Pancreas (tissue), 10 donors: ENCODE data around the gene LRRC55. TPM values are rescaled to one million over a fixed set of nuclear protein-coding genes. Genes with fewer than 3 reads are reported as not detected.

ENCODE experiments used
- ATAC-seq, 4 donors: fragments of 200-7000 bp; cut with Tn5 transposase; one replicate each; pipeline versions ENCODE4 v1.8.0 to v1.9.1; 2020; ENCODE audit warnings: mild to moderate bottlenecking in 4 of 4, moderate library complexity in 4 of 4
- DNase-seq, 6 donors: peaks; one replicate each; pipeline ENCODE4 v3.0.0-alpha.2; 2020
- FAIRE-seq: peaks from 2 replicates; lab custom pipeline; 2012; peaks lifted over from hg19 to GRCh38; lab: Jason Lieb, UNC
- H3K27ac ChIP-seq, 4 donors: fragments of 200-600 bp; sonication (generic); 1 replicate in 3 of 4; 2 replicates in 1 of 4; pipeline versions ENCODE4 v1.5.0 to v1.8.0; 2020
- H3K27me3 ChIP-seq, 4 donors: fragments of 200-600 bp; one replicate each; pipeline ENCODE4 v1.8.0; 2021
- H3K36me3 ChIP-seq, 3 donors: fragments of 200-600 bp; sonication (generic) in 1 of 3; one replicate each; pipeline versions ENCODE4 v1.5.0 to v1.8.0; 2020 to 2021
- H3K4me1 ChIP-seq, 3 donors: fragments of 200-600 bp; one replicate each; pipeline ENCODE4 v1.8.0; 2021
- H3K4me3 ChIP-seq, 4 donors: fragments of 200-600 bp; sonication (generic) in 2 of 4; one replicate each; pipeline versions ENCODE4 v1.5.0 to v1.8.0; 2020 to 2021
- H3K9me3 ChIP-seq, 4 donors: fragments of 200-600 bp; one replicate each; pipeline ENCODE4 v1.8.0; 2021
- WGBS, 2 donors: extraction: QIAGEN DNeasy Blood & Tissue Kit; methylation state at CpG; one replicate each; pipeline ENCODE4 v1.1.7; 2013; 5-methylcytosine and 5-hydroxymethylcytosine counted together
- intact Hi-C, 3 donors: fragments of 100-400 bp; cut with DNase I; formaldehyde crosslinking; loops; one replicate each; pipeline versions ENCODE4 v1.11.1 to v1.14.2; 2022
- polyA plus RNA-seq, 2 donors: library from polyadenylated mRNA; stranded (reverse); fragments of 200-250 nt; gene quantifications; one replicate each; pipeline ENCODE4 v1.2.3, GENCODE V29; 2013
- total RNA-seq, 6 donors: library from RNA; stranded (reverse); fragmentation: NEBNext Ultra II Directional in 4 of 6; extraction: Animal tissue kit (Norgen Biotek cat#: 25700) in 4 of 6; gene quantifications; one replicate each; pipeline versions ENCODE4 v1.2.1 to v1.2.4, GENCODE V29; 2021 to 2023
- TF ChIP-seq, protein P1 (sequence below), 4 donors: fragments of 200-600 bp; sonication (generic) in 3 of 4; IDR thresholded peaks; one replicate each; pipeline versions ENCODE4 v1.5.0 to v1.8.0; 2021; ENCODE audit warnings: antibody characterized with exemption in 4 of 4
- donor health status: healthy with polysubstance abuse.
- donor health status: DM: no; HTN: no; CAD: no; lungs with moderate emphysema.
- donor health status: DM: no; HTN: no; CAD: no.
- donor health status: control.
- donor health status: control.
- donor health status: Bipolar disorder and iron deficiency.
- donor health status: DM: yes; HTN: yes; CAD: no.
- donor health status: DM: no; HTN: no; CAD: no.
- donor health status: DM: no; HTN: no; CAD: no.
- donor health status: DM: yes; HTN: yes; CAD: no.

The LRRC55 gene
- total and polyA plus RNA-seq, 8 donors, result 0.03 to 1.2 (median 0.08) TPM

DNA sequence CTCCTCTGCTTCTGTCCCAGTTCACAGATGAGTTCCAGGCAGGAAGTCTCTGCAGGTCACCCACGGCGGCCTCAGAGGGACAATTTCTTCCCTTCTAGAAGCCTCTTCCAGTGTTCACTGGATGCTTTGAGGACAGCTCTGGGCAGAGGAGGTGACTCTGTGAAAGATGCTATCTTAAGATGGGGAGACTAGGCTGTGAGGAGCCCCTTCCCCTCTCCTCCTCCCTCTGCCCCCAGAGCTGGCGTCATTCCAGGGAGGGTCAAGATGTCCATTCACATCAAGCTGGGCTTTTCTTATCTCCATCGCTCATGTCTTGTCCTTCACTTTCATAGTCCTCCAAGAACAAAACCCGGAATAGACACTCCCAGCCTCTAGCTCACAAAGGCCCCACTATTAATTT lies 51.9 kb downstream of the LRRC55 start:
- intact Hi-C loops, result loop anchor here in 1 of 3 donors (10.0 kb wide), 1 partner anchor 99 kb away; no protein-coding TSS in a partner anchor
- TF ChIP-seq, protein P1, sequence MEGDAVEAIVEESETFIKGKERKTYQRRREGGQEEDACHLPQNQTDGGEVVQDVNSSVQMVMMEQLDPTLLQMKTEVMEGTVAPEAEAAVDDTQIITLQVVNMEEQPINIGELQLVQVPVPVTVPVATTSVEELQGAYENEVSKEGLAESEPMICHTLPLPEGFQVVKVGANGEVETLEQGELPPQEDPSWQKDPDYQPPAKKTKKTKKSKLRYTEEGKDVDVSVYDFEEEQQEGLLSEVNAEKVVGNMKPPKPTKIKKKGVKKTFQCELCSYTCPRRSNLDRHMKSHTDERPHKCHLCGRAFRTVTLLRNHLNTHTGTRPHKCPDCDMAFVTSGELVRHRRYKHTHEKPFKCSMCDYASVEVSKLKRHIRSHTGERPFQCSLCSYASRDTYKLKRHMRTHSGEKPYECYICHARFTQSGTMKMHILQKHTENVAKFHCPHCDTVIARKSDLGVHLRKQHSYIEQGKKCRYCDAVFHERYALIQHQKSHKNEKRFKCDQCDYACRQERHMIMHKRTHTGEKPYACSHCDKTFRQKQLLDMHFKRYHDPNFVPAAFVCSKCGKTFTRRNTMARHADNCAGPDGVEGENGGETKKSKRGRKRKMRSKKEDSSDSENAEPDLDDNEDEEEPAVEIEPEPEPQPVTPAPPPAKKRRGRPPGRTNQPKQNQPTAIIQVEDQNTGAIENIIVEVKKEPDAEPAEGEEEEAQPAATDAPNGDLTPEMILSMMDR (IDR thresholded peaks at IDR 0.05), result no peak
- Histone ChIP-seq H3K27me3 (no peaks in the 10 kb centered on the region), H3K4me1 (no peaks in the 10 kb centered on the region), H3K9me3 (no peaks in the 10 kb centered on the region), H3K36me3 (no peaks in the 10 kb centered on the region), H3K27ac (no peak overlapping the region), H3K4me3 (no peak overlapping the region)
- ATAC-seq (no peak), FAIRE-seq (no peak), DNase-seq (no peak)
- WGBS, 2 donors, result 54 to 64% methylated on average over 5 of the region's 5 CpGs

DNA sequence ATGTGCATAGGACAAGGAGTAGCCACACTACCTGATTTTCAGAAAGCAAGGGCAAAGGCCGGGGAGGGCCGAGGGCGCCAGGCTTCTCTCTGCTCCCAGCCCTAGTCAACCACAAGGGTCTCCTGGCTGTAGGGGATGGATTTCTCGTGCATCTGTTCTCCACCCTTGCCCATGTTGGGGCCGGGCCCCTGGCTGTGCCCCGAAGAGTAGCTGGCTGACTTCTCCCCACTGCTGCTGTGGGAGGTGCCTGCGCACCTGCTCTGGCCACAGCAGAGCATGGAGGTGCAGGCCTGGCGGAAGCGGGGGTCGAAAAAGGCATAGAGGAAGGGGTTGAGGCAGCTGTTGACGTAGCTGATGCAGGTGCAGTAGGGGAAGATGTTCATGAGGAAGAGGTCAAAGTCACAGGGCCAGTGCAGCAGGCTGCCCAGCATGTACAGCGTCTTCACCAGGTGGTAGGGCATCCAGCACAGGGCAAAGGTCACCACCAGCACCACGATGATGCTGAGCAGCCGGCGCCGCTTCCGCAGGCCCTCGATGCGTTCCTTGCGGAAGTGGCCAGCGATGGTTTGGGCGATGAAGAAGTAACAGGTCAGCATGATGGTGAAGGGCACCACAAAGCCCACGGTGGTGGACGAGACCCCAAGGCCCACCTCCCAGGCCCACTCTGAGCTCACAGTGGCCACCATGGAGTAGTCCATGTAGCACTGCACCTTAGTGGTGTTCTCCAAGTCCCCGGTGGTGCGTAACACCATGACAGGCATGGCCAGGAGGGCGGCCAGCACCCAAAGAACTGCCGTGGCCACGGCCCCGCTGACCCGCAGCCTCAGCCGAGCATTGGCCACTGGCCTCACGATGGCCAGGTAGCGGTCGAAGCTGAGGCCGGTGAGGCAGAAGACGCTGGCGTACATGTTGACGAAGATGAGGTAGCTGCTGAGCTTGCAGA lies 54.3 kb downstream of the LRRC55 start:
- Histone ChIP-seq H3K9me3 (no peaks in the 10 kb centered on the region), H3K27me3 (no peaks in the 10 kb centered on the region), H3K4me1 (no peaks in the 10 kb centered on the region), H3K4me3 (peak overlapping the region in 1 of 4 donors; percentile 6), H3K27ac (no peak overlapping the region), H3K36me3 (no peaks in the 10 kb centered on the region)
- TF ChIP-seq, protein P1 (IDR thresholded peaks at IDR 0.05), result no peak
- ATAC-seq (no peak), FAIRE-seq (no peak), DNase-seq (peak in 1 of 6 donors; percentile 58)
- intact Hi-C loops, result loop anchor here in 1 of 3 donors (10.0 kb wide), 1 partner anchor 101 kb away; no protein-coding TSS in a partner anchor
- 76 to 80% methylated on average over 39 of the region's 39 CpGs for WGBS, 2 donors

DNA sequence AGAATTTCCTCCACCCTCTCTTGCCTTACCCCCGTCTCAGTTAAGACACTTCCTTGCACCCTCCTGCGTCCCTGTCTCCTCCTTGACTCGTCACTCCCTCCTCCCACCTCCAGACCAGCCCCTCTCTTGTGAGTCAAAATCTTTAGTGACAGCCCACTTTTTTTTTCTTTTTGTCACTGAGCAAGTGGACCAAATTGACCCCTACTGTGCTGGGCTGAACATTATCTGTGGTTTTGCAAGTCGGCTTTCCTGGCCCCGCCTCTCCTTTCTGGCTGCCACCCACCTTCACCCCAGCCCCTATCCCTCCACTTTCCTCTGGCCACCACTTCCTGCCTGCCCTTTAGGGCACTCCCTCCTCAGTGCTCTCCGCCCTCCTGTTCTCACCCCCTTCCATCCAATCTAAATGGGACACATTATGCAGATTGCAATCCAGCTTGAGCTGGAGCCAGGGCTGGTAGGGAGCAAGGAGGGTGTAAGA lies 55.5 kb downstream of the LRRC55 start, which contains the start of gene APLNR:
Gene APLNR (minus strand): TSS at position 47 of the 478 bp plus-strand sequence. CDS start 246 bp downstream, outside the sequence.
- H3K27me3 ChIP-seq, result no peaks in the 10 kb centered on the region
- TF ChIP-seq, protein P1 (IDR thresholded peaks at IDR 0.05), result no peak
- ATAC-seq, result no peak
- H3K4me3 ChIP-seq, result peak within 1 kb of the TSS in 1 of 4 donors; percentile 6
- FAIRE-seq, result no peak
- H3K9me3 ChIP-seq, result no peaks in the 10 kb centered on the region
- no peak for DNase-seq
- no peaks in the 10 kb centered on the region for H3K4me1 ChIP-seq
- intact Hi-C loops, result loop anchor here in 1 of 3 donors (10.0 kb wide), 1 partner anchor 102 kb away; no protein-coding TSS in a partner anchor
- no peaks in the 10 kb centered on the region for H3K36me3 ChIP-seq
- WGBS, 2 donors, result 40 to 44% methylated on average over 6 of the region's 6 CpGs
- H3K27ac ChIP-seq, result no peak within 1 kb of the TSS

DNA sequence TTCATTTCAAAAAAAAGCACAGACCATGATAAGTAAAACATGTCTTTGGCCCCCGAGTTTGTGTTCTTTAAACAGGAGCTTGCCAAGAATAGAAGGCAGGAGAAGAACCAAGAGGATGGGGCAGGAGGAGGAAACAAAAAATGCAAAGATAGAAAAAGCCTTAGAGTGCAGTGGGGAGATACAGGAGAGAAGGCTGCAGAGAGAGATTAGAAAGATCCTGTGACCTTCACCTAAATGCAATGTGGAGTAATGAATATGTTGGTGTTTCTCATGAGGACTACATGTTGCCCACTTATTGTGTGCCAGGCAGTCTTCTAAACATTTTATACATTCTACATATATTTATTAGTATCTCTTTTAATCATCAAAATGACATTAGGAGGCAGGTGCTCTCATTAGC lies 57.6 kb downstream of the LRRC55 start:
- no peak for FAIRE-seq
- intact Hi-C loops, result loop anchor here in 1 of 3 donors (10.0 kb wide), 1 partner anchor 105 kb away; no protein-coding TSS in a partner anchor

More for the DNA sequence above, 57.6 kb downstream of the LRRC55 start:
- TF ChIP-seq, protein P1 (IDR thresholded peaks at IDR 0.05), result no peak
- WGBS, 2 donors, result 71 to 84% methylated on average over 1 of the region's 1 CpG
- no peak overlapping the region for H3K4me3 ChIP-seq
- H3K36me3 ChIP-seq, result no peaks in the 10 kb centered on the region
- no peaks in the 10 kb centered on the region for H3K9me3 ChIP-seq
- ATAC-seq (no peak), DNase-seq (no peak)
- no peaks in the 10 kb centered on the region for H3K27me3 ChIP-seq
- no peak overlapping the region for H3K27ac ChIP-seq
- no peaks in the 10 kb centered on the region for H3K4me1 ChIP-seq
